NCI-H2029 (cell line): ENCODE results near the gene TSPAN11.
A peak's percentile ranks its signal among the peaks of the same experiment; 100 is the strongest.
"Not testable (repeated sequence)": the region's sequence is repeated elsewhere in the genome, so short reads cannot be mapped to it uniquely, and the experiment has no call there.

Source experiments
- DNase-seq: peaks from one replicate; lab custom pipeline; 2025; lab: John Stamatoyannopoulos, UW

The TSPAN11 gene, protein sequence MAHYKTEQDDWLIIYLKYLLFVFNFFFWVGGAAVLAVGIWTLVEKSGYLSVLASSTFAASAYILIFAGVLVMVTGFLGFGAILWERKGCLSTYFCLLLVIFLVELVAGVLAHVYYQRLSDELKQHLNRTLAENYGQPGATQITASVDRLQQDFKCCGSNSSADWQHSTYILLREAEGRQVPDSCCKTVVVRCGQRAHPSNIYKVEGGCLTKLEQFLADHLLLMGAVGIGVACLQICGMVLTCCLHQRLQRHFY

DNA sequence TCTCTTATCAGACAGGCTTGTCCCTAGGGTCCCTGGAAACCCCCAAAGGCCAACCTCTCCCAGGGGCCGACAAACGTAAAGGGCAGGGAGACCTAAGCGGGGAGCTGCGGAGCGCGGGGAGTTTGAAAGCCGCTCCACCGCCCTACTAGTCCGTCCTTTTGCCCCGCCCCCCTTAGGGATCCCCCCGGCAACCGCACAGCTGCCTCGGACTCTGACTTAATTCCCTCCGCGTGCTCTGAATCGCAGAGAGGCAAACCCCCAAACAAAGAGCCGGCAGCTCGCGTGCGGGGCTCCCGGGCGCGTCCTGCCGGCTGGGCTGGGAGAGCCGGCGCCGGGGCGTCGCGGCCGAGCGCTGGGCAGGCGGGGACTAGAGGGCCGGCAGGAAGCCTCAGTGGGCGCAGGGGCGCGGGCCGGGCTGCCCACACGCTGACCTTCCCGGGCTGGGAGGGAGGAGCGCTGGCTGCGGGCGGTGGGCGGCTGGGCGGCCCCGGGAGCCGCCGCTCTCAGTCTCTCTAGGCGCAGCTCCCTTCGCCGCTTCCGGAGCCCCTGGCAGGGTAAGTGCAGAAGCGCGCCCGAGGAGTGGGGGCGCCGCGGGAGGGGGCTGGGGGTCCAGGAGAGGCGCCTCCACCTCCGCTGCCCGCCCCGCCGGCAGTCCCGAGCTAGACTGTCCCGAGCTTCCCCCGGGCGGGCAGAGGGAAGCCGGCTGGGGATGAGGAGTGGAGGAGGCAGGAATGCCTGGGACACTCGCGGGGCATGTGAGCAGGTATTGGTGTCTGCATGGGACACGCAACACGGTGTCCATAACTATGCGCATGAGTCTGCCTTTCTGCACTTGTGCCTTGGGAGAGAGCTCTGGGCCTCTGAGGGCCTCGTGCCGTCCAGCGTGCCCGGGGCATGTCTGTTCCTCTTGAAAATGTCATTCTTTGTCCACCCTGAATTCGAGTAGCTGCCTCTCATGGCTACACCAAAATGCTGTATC, at the start of gene TSPAN11:
Gene TSPAN11 (plus strand): TSS at position 506 of the 979 bp plus-strand sequence. CDS start 27,244 bp downstream, outside the sequence.
- peak; percentile 42 for DNase-seq

DNA sequence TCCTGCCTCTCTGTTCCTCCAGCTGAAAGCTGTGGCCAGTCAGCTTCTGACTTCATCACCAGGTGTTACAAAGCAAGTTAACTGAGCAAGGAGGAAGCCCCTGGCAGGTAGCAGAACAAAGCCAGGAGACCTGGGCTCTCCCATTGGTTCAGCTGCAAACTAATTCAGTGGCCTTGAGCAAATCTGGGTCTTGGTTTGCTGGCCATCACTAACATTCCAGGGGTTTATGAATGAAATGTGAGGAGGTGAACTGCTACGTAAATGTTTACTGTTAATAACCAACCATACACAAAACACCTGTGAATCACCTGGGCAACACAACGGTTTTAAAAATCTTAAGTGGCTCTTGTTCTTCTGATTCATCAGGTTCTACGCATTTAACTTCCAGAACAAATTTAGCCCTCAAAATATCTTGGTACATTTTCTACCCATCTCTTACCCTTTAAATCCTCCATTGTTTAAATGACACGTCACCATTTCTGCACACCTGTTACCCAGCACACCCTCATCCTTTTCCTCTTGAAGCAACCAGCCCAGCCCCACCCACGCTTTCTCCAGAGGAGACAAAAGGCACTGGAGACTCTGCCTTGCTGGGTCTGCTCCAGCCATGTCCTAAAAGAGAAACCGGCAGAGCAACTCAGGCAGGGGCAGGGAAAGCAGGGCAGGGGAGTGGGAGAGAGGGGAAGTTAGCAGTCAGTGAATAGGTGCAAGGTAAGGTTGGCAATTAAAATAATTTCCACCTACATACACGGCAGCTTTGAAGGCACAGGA, 49.3 kb upstream of the TSPAN11 start:
- peak; percentile 94 for DNase-seq

DNA sequence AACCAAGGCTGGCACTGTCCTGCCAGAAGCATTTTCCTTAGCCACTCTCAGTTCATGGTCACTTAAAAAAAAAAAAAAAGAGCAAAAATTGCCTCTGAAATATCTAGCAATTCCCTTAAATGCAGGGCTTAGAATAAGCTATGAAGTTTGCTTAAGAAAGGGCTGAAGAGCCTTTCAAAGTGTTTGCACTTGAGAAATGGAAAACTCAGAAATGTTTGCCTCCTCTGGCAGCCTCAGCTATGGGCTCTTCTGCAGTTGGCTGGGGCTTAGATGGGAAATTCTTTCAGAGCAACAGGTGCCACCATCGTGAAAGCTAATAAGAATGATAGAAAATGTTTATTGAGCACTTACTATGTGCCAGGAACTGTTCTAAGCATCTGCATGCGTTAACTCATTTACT, 48.5 kb upstream of the TSPAN11 start:
- no peak for DNase-seq

DNA sequence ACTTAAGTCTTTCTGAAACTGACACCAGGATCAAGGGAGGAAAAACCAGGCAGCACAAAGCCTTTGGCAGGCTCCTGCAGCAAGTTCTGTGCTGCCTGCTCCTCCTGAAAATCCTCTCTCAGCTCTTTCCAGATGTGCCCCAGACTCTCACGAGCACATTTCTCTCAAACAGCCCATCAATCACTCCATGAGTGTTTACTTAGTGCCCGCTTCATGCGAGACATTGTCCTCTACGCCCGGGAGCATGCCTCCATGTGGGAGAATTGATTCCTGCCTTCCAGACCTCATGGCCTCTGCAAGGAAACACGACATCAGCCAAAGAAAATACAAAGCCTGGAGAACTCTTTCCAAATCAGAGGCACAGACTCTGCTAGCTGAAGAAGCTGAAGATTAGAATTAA, 46.5 kb upstream of the TSPAN11 start:
- DNase-seq, result peak; percentile 86

DNA sequence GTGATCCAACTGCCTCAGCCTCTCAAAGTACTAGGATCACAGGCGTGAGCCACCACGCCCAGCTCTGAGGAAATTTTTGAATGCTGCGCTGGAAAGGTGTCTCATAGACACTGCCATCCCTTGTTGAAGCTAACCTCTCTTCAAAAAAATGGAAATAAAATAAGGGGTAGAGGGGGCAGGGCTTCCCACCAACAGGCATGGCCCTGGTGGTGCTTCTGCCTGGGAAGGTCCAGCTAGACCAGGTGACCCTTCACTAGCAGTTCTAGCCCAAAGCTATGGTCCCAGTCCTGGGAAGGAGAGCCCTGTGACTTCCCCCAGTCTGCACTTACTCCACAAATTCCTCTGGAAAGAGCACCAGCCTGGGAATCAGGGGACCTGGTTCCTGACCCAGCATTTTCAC, 45.7 kb upstream of the TSPAN11 start:
- DNase-seq, result no peak

DNA sequence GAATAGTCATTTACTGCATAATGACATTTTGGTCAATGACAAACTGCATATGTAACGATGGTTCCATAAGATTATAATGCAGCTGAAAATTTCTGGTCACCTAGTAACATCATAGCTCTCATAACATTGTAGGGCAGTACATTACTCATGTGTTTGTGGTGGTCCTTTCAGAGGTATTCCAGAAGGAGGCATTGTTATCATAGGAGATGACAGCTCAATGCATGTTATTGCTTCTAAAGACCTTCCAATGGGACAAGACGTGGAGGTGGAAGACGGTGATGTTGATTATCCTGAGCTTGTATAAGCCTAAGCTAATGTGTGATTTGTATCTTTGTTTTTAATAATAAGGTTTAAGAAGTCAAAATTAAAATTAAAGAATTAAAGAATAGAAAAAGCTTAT, 43.8 kb upstream of the TSPAN11 start:
- DNase-seq, result no peak

DNA sequence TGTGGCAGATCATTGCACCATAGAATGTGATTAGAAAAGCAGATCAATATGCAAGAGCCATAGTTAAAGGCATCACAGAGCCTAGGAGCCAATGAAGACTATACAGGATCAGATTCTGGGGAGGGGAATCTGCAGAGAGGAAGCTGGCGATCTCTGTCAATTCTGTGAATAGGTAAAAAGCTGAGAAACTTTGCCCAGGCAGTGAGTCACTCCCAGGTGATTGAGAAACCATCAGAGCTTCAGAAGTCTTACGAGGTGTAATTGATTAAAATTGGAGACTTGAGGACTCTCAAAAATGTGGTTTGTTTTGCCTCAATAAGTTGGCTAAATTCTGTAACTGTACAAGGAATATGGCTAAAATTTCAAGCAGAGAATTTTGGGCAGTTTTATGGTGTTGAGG, 41.7 kb upstream of the TSPAN11 start:
- no peak for DNase-seq

DNA sequence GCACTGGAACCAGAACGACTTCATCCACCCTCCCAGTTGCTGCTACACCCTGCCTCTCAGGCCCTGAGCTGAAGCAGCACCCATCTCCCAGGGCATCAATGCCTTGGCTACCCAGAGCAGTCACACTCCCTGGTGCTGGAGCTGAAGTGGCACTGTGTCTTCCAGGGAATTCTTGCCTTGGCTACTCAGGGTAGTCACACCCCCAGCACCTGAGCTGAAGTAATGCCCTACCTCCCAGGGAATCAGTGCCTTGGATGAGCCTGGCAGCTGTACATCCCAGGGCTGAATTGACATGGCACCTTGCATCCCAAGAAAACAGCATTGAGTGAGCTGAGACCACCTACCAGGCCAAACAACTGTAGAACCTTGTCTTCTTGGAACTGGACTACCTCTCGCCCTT, 41.2 kb upstream of the TSPAN11 start:
- no peak for DNase-seq

DNA sequence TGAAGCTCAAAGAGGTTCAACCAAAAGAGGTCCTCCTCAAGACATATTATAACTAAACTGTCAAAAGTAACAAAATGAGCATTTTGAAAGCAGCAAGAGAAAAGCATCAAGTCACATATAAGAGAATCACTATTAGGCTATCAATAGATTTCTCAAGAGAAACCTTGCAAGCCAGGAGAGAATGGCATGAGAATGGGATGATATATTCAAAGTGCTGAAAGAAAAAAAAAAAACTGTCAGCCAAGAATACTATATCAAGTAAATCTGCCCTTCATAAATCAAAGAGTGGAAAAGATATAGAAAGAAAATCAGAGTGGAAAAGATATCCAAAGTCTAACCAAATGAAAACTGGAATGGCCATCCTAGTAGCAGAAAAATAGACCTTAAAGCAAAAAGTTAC, 39.3 kb upstream of the TSPAN11 start:
- no peak for DNase-seq

DNA sequence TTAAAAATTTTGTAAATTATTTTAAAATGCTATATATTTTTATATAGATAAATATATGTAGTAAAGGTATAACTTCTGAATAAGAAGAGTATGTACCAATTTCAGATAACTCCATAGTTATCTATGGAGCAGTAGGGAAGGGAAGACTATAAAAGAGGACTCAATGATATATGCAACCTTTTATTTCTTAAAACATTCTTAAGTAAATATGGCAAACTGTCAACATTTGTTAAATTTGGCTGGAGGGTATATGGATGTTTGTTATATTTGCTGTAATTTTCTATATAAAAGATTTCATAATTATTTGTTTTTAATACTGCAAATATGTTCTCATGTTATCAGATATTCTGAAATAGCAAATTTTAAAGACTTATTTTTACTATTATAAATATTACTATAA, 38.3 kb upstream of the TSPAN11 start:
- no peak for DNase-seq

DNA sequence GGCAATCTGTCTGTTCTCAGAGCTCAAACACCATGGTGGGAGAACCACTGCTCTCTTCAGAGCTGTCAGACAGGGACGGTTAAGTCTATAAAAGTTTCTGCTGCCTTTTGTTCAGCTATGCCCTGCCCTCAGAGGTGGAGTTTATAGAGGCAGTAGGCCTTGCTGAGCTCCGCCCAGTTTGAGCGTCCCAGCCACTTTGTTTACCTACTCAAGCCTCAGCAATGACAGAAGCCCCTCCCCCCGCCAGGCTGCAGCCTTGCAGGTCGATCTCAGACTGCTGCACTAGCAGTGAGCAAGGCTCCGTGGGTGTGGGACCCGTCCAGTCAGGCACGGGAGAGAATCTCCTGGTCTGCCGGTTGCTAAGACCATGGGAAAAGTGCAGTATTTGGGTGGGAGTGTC, 32.0 kb upstream of the TSPAN11 start:
- DNase-seq, result not testable (repeated sequence)

DNA sequence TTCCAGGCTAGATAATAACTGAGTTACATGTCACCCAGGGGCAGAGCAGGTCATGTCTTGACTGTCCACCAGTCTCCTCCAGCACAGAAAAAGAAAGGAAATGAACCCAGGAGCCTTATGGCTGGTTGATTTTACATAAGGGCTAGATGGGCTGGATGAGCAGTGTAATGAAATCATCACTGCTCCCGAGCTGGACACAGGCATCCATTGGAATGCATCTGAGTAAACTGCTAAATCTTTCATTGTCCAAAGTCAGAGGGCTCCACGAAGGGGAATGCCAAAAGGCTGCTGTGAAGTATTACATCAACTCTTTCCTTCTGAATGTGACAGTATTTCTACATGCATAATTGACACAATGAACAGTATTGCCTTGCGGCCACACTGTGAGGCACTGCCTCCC, 30.1 kb upstream of the TSPAN11 start:
- no peak for DNase-seq

DNA sequence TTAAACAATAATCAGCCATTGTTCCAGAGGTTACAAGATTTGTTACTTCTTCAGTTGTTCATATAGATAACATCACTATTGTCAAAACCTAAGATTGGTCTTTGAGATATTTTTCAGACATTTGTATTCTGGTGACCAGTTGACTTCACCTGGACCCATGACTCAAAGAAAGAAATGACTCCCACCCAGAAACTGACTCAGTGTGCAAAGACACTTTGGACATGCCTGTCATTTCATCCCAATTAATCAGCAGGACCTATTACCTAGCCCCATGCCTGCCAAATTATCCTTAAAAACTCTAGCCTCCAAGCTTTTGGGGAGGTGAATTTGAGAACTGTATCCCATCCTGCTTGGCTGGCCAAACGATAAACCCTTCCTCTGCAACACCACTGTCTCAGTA, 27.7 kb upstream of the TSPAN11 start:
- no peak for DNase-seq

DNA sequence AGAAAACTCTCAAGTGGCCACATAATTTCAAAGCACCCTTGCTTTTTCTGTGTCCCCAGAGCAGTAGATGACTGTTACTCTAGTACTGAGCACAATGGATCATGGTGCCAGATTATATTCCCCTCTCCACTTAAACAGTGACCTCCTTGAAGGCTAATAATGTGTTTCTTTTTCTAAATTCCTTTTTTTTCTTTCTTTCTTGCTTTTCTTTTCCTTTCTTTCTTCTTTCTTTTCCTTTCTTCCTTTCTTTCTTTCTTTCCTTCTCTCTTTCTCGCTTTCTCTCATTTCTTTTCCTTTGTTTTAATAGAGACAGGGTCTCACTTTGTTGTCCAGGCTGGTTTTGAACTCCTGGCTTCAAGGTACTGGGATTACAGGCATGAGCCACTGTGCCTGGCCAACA, 26.2 kb upstream of the TSPAN11 start:
- DNase-seq, result no peak

DNA sequence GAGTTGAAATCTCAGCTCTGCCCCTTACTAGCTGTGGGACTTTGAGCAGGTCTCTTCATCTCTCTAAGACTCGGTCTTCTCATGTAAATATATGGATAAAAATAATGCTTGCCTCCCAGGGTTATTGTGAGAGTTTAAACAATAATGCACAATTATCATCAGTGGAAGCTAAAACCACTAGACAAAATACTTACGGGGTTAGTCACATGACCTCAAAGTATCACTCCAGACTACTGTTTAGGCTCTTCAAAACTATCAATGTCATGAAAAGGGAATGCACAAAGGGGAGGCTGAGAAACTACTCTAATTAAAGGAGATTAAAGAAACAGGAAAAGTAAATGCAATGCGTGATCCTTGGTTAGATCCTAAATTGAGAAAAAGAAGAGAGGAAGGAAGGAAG, 24.5 kb upstream of the TSPAN11 start:
- no peak for DNase-seq

DNA sequence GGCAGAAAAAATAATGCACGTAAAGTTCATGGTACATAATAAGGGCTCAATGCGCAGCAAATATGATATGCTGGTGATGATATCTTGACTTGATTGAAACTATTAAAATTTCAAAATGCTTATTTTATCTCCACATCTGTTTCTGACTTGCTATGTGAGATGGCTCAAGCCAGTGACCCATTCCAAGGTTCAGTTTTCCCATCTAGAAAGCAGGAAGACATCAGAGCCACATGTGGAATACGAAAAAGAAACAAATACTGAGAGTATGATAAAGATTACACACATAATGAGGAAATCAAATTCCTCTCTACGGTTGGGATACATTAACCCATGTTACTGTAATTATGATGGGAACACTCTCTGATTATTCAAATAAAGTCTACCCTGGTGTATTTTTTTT, 24.0 kb upstream of the TSPAN11 start:
- no peak for DNase-seq

DNA sequence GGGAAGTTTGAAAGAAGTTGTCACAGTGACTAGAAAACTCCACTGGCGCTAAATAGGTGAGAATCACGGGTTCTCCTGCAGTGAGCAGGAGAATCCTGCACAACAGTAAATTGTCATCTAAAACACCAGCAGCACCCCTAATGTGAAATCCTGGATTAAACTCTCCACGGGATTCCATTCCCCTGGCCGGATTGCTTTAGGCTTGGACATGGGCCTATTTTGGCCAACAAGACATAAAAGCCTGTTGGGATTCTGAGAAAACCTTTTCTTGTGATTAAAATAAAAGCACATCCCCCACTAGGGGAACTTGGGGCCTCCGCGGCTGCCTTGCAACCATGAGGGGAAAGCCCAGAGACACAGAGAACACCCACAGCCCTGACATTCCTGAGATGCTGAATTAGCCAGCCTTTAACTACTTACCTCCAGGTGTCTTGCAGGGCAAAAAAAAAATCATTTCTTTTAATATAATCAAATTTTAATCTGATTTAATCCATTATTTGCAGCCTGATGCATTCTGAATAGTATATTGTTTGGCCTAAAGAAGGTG, 21.0 kb upstream of the TSPAN11 start:
- no peak for DNase-seq

DNA sequence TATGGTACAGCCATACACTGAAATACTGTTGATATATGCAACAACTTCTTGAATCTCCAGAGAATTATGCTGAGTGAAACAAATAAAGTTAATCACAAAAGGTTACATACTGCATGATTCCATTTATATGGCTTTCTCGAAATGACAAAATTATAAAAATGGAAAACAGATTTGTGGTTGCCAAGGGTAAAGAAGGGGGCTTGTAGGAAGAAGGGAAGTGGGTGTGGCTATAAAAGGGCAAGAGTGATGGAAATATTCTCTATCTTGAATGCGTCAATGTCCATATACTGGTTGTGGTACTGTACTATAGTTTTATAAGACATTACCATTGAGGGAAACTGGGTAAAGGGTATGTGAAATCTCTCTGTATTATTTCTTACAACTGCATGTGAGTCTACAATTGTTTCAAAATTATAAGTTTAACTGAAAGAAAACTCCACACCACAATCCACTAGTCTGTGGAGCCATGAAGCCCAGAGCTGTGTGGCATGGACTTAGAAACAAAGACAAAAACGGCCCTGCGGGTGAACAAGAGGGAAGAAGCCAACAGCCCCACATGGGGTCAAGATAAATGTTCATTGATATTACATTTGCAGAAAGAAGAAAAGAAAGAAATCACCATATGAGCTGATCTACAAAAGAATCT, 18.3 kb upstream of the TSPAN11 start:
- no peak for DNase-seq

DNA sequence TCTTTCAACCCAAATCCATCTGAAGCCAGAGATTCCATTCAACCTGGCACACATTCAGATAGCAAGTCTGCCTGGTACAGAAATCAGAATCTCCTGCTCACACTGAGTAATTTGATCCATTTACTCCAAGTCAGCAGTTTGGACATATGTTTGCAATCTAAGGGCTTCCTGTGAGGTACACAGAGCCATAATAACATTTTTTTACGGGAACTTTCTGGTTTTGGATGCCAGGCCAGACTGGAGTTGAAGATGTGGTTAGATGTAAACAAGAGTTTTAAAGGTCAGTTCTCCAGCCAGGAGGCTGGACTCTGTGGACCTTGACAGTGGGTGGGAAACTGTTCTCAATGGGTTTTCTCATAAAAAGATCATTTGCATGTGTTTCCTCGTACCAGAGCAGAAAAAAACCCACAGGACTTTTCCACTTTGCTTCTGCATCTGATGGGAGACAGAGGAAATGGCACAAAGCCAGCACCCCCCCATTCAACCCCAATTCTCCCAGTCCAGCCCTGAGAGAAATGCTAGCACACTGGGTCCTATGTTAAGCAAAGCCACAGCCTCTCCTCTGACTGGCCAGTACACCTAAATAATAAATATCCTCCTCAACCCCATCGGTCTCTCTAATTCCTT, 17.7 kb upstream of the TSPAN11 start:
- DNase-seq, result no peak

DNA sequence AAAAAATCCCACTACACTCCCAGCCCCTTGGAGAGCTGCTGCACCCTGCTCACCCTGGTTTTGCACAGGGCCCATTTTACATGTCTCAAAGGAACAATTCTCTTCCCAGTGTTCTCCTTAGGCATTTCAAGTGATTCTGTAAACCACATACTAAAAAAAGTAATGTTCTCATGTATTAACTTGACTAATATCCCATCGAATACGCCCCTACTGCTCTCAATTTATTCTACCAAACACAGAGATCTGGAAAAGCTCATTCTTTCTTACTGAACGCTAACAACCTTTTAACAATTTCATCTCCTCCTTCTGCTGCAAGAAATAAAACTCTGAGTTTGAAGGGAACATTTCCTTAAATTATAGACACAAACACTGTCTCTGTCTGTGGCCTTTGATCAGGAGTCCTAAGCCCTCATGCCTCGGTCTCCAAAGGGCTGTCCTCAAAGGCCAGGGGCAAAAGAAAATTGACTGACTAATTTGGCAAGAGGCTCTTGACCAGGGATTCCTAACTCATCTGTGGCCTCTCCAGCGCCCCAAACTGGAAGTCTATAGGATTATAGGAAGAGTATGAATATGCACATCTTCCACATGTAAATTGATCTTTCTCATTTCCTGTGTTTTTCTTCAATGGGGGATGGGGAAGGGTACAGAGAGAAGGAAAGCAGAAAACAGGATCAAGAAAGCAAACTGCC, 17.1 kb upstream of the TSPAN11 start:
- DNase-seq, result no peak

DNA sequence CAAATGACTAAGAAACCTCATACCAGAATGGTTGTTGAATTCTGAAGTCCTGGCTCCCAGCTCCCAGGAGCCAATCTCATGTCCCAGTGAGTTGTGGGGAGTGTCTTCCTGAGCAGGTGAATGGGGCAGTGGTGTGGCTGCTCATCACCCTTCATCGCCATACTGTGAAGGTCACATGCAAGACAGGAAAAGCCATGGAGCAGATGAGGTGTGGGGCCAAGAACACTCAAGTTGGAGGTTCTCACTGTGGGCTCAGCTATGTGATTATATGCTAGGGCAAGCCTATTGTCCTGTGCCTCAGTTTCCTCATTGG, 16.6 kb upstream of the TSPAN11 start:
- no peak for DNase-seq
